Activated T-cell treated with anti-CD3 and anti-CD28 coated beads, Interleukin-2, amount 50 U/mL, for 72 hours (primary cell): ENCODE data around the gene CLDN6. TPM values are rescaled to one million over a fixed set of nuclear protein-coding genes. Genes with fewer than 3 reads are reported as not detected.

Experiments used
- ATAC-seq, 2 donors: fragments of 150-1000 bp; cut with Tn5 transposase; replicated peaks in 1 of 2; 2 replicates each; pipeline ENCODE4 v1.10.0; 2021; ENCODE audit warnings: moderate library complexity in 2 of 2, mild to moderate bottlenecking in 1 of 2
- DNase-seq, 2 donors: peaks; one replicate each; pipeline ENCODE4 v3.0.0; 2021 to 2022; ENCODE audit warnings: mixed read lengths in 1 of 2
- H3K27ac Mint-ChIP-seq: one replicate; pipeline ENCODE4 v1.8.0; 2022; ENCODE audit warnings: mild to moderate bottlenecking, moderate library complexity, mixed read lengths
- H3K27me3 Mint-ChIP-seq: one replicate; pipeline ENCODE4 v1.8.0; 2022; ENCODE audit warnings: low read depth, mixed read lengths
- H3K36me3 Mint-ChIP-seq, 2 donors: one replicate each; pipeline ENCODE4 v1.8.0; 2022; ENCODE audit warnings: mixed read lengths in 2 of 2, mild to moderate bottlenecking in 1 of 2; ENCODE audit not compliant: insufficient read depth in 2 of 2
- H3K4me1 Mint-ChIP-seq: one replicate; pipeline ENCODE4 v1.8.0; 2022; ENCODE audit warnings: low read depth, mixed read lengths
- H3K4me3 Mint-ChIP-seq, 2 donors: one replicate each; pipeline ENCODE4 v1.8.0; 2022; ENCODE audit warnings: mild to moderate bottlenecking in 2 of 2, mixed read lengths in 2 of 2, moderate library complexity in 2 of 2
- H3K9me3 Mint-ChIP-seq, 2 donors: one replicate each; pipeline ENCODE4 v1.8.0; 2022; ENCODE audit warnings: mixed read lengths in 2 of 2
- total RNA-seq, 2 donors: library from RNA; stranded (reverse); gene quantifications; one replicate each; pipeline ENCODE4 v1.2.3, GENCODE V29; 2022

CLDN6 gene, protein sequence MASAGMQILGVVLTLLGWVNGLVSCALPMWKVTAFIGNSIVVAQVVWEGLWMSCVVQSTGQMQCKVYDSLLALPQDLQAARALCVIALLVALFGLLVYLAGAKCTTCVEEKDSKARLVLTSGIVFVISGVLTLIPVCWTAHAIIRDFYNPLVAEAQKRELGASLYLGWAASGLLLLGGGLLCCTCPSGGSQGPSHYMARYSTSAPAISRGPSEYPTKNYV
- not detected for total RNA-seq

DNA sequence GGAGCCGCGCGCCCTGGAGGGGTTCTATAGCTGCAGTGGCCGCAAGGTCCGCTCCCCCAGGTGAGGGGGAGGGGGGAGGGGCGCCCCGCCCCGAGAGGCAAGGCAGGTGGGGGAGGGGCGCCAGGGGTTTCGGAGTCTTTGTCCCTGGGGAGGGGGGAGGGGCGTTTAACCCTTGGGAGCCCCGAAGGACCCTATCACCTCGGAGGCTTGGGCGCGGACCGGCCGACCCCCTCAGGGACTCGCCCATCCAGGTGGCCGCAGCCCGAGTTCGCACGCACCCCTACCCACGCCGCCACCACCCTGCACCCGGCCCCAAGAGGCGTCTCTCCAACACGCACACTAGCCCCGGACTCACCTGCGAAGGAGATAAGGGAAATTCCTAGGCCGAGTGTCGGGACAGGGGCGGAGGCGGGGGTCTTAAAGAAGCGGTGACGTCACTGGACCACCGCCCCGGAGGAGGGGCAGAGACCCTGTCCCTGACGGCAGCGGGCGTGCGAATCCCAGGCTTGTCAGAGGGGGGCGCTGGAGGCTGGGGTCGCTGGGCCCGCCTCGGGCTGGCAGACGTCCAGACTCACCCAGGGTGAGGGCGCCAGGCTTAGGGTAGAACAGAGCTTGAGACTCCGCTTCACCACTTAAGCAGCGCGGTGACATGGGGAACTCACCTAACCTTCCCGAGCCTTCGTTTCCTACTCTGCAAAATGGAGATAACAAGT lies at the start of gene CLDN6:
Gene CLDN6 (minus strand): TSS at position 390 of the 713 bp plus-strand sequence. CDS start 2,162 bp downstream, outside the sequence.
- DNase-seq (peak; percentile 63 to 70), ATAC-seq (no peak)
- H3K27me3 Mint-ChIP-seq: peaks cover 17% of the 10 kb centered on the region
- H3K4me1 Mint-ChIP-seq: peaks cover 49% of the 10 kb centered on the region
- peak within 1 kb of the TSS; percentile 21 to 58 for H3K4me3 Mint-ChIP-seq
- no peaks in the 10 kb centered on the region for H3K36me3 Mint-ChIP-seq
- no peak within 1 kb of the TSS for H3K27ac Mint-ChIP-seq
- no peaks in the 10 kb centered on the region for H3K9me3 Mint-ChIP-seq

- Mint-ChIP-seq H3K27ac (peak overlapping the region; percentile 98), H3K4me3 (peak overlapping the region; percentile 98 to 100), H3K9me3 (no peaks in the 10 kb centered on the region), H3K27me3 (no peaks in the 10 kb centered on the region), H3K36me3 (peaks cover 32 to 44% of the 10 kb centered on the region in 2 donors), H3K4me1 (peaks cover 83% of the 10 kb centered on the region)
- ATAC-seq (no peak), DNase-seq (no peak)
Observed at GRCh38 chr16:3066440-3066748, 48.4 kb upstream of the CLDN6 start.

DNA sequence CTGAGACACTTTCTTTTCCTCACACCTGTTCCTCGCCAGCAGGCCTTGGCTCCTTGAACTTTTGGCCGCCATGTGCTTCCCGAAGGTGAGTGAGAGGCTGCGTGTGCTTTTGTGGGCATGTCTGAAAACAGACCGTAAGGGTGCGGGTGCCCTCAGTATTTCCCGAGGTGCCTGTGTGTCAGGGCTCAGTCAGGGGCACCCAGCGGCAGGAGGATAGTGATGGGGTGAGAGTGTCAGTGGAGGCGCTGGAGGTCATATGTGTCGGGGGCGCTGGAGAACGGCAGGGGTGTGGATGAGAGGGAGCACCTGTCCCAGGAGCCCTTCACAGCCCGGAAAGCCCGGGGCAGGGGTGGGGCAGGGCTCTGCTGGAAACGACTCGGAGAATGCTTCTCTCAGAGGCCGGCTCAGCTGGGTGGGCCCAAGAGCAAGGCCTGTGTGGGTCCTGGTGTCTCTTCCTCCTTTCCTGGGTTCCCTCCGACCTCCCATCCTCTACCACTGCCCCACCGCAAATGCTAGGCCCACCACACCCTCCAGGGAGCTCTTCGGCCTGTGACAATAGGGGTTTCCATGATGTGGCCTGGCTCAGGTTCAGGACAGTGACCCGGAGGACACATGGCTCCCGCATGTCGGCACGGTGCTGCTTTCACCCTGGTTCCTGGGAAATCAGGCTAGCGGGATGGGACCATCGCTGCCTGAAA lies 47.9 kb upstream of the CLDN6 start:
- ATAC-seq: peak; percentile 1 to 18

GRCh38 chr16:3065069-3065741 lies 47.2 kb upstream of the CLDN6 start, which contains the start of gene IL32:
IL32 (plus strand) TSS chr16:3065640; CDS start chr16:3065812, 172 bp downstream.
- no peaks in the 10 kb centered on the region for H3K9me3 Mint-ChIP-seq
- peaks cover 78% of the 10 kb centered on the region for H3K4me1 Mint-ChIP-seq
- H3K27ac Mint-ChIP-seq: peak within 1 kb of the TSS; percentile 98
- H3K36me3 Mint-ChIP-seq: peaks cover 31 to 43% of the 10 kb centered on the region in 2 donors
- H3K4me3 Mint-ChIP-seq: peak within 1 kb of the TSS; percentile 98 to 100
- H3K27me3 Mint-ChIP-seq: no peaks in the 10 kb centered on the region
- ATAC-seq (peak; percentile 48 to 61), DNase-seq (peak; percentile 70 to 85)

More for the DNA sequence above, 47.9 kb upstream of the CLDN6 start:
- Mint-ChIP-seq H3K9me3 (no peaks in the 10 kb centered on the region), H3K27ac (peak overlapping the region; percentile 98), H3K27me3 (no peaks in the 10 kb centered on the region), H3K36me3 (peaks cover 32 to 44% of the 10 kb centered on the region in 2 donors), H3K4me3 (peak overlapping the region; percentile 98 to 100), H3K4me1 (peaks cover 78% of the 10 kb centered on the region)
- peak in 1 of 2 donors; percentile 49 for DNase-seq

DNA sequence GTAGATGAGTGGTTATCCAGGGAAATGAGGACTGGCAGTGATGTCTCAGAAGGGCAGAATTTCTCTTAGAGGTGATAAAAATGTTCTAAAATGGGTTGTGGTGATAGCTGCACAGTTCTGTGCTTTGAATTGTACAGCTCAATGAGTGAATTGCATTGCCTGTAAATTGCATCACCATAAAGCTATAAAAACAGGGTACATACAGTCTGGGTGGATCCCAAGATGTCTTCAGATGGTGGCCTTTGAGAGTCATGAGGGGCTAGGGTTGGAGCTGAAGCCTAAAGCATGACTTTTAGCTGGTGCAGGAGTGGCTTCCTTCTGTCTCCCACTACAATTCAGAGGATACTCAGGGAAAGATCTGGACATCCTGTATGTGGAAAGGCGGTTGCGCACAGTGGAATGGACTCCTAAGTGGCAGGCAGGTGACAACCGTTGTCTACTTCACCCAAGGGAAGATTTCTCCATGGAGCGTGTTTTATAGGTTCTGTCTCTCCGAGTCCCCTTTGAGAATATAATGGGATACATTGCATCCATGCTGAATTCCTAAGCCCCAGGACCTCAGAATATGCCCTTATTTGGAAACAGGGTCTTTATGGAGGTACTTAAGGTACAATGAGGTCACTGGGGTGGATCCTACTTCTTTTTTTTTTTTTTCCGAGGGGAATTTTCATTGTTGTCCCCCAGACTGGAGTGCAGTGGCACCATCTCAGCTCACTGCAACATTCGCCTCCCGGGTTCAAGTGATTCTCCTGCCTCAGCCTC lies 45.8 kb upstream of the CLDN6 start:
- Mint-ChIP-seq H3K4me1 (peaks cover 72% of the 10 kb centered on the region), H3K9me3 (no peaks in the 10 kb centered on the region), H3K27ac (peak overlapping the region; percentile 98), H3K27me3 (no peaks in the 10 kb centered on the region), H3K4me3 (peak overlapping the region; percentile 98 to 100), H3K36me3 (peaks cover 24 to 34% of the 10 kb centered on the region in 2 donors)
- peak; percentile 36 to 48 for ATAC-seq
- DNase-seq: no peak

- H3K4me1 Mint-ChIP-seq: peaks cover 62% of the 10 kb centered on the region
- no peaks in the 10 kb centered on the region for H3K9me3 Mint-ChIP-seq
- H3K36me3 Mint-ChIP-seq: peaks cover 21 to 26% of the 10 kb centered on the region in 2 donors
- no peak for ATAC-seq
- H3K27me3 Mint-ChIP-seq: no peaks in the 10 kb centered on the region
- H3K27ac Mint-ChIP-seq: peak overlapping the region; percentile 98
- H3K4me3 Mint-ChIP-seq: peak overlapping the region; percentile 98 to 100
- DNase-seq: no peak
Observed at GRCh38 chr16:3062553-3062952, 44.6 kb upstream of the CLDN6 start.

- H3K4me1 Mint-ChIP-seq: peaks cover 76% of the 10 kb centered on the region
- H3K9me3 Mint-ChIP-seq: no peaks in the 10 kb centered on the region
- ATAC-seq (no peak), DNase-seq (no peak)
- peak overlapping the region; percentile 93 for H3K27ac Mint-ChIP-seq
- no peaks in the 10 kb centered on the region for H3K27me3 Mint-ChIP-seq
- H3K4me3 Mint-ChIP-seq: peak overlapping the region; percentile 85 to 91
- H3K36me3 Mint-ChIP-seq: peaks cover 10 to 12% of the 10 kb centered on the region in 2 donors
Observed at GRCh38 chr16:3060339-3061127, 42.5 kb upstream of the CLDN6 start.

GRCh38 chr16:3059723-3060242 lies 41.8 kb upstream of the CLDN6 start:
- Mint-ChIP-seq H3K4me3 (peak overlapping the region; percentile 85 to 91), H3K27ac (peak overlapping the region; percentile 93), H3K9me3 (no peaks in the 10 kb centered on the region), H3K4me1 (peaks cover 76% of the 10 kb centered on the region), H3K36me3 (peaks cover 10 to 13% of the 10 kb centered on the region in 2 donors), H3K27me3 (no peaks in the 10 kb centered on the region)
- DNase-seq (no peak), ATAC-seq (no peak)

DNA sequence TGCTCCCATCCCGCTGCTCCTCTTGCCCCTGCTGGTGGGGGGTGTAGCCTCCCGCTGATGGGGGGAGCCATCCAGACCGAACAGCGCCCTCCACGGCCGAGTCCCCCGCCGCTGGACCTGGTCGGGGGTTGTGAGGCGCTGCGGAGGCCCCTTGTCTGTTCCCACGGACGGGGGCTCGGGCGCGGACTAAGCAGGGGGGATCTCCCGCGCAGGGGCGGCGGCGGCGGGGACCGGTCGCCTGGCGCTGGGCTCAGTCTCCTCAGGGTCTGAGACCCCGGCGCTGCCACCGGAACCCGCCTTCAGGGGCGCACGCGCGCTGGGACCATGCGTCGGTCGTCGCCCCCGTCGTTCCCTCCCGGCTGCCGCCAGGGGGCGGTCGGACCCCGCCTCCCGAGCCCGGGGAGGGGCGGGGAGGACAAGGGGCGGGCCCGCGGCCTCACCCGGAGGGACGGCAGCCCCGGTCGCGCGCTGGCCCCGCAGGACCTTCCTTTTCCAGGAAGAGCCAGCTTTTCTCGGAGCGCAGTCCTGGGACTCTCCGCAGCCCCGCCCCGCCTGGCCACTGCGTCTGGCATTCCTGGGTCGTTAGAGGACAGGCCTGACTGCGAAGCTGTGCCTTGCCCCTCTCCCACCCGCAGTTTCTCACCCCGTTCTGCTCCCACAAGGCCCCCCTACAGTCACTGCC lies 41.2 kb upstream of the CLDN6 start:
- no peaks in the 10 kb centered on the region for H3K27me3 Mint-ChIP-seq
- H3K27ac Mint-ChIP-seq: peak overlapping the region; percentile 93

DNA sequence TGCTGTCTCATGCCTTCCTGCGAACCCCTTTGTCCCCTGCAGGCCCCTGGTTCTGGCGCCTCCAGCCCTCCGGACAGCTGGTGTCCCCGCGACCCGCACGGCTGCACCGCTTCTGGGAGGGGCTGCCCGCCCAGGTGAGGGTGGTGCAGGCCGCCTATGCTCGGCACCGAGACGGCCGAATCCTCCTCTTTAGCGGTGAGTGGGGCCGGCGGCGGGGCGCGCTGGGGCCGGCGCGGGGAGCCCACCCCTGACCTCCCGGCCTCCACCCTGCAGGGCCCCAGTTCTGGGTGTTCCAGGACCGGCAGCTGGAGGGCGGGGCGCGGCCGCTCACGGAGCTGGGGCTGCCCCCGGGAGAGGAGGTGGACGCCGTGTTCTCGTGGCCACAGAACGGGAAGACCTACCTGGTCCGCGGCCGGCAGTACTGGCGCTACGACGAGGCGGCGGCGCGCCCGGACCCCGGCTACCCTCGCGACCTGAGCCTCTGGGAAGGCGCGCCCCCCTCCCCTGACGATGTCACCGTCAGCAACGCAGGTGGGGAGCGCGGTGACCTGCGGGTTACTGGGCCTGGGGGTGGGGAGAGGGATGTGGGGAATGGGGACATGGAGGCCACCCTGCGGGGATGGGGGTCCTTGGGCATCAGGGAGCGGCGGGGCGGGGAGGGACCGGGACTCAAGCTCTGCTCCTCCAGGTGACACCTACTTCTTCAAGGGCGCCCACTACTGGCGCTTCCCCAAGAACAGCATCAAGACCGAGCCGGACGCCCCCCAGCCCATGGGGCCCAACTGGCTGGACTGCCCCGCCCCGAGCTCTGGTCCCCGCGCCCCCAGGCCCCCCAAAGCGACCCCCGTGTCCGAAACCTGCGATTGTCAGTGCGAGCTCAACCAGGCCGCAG lies 40.4 kb upstream of the CLDN6 start:
- H3K27me3 Mint-ChIP-seq: no peaks in the 10 kb centered on the region
- peaks cover 76% of the 10 kb centered on the region for H3K4me1 Mint-ChIP-seq
- ATAC-seq: peak; percentile 41 to 52
- DNase-seq: peak; percentile 63 to 72
- H3K9me3 Mint-ChIP-seq: no peaks in the 10 kb centered on the region
- H3K4me3 Mint-ChIP-seq: peak overlapping the region; percentile 91 to 97
- peaks cover 9 to 14% of the 10 kb centered on the region in 2 donors for H3K36me3 Mint-ChIP-seq
- peak overlapping the region; percentile 63 for H3K27ac Mint-ChIP-seq

More for the DNA sequence above, 41.2 kb upstream of the CLDN6 start:
- Mint-ChIP-seq H3K4me3 (peak overlapping the region; percentile 91 to 97), H3K36me3 (peaks cover 10 to 14% of the 10 kb centered on the region in 2 donors), H3K4me1 (peaks cover 76% of the 10 kb centered on the region), H3K9me3 (no peaks in the 10 kb centered on the region)
- DNase-seq (peak; percentile 90 to 97), ATAC-seq (peak; percentile 85 to 87)
